ENCODE measurements around the gene UBAC1.
"Not testable (repeated sequence)": the region's sequence is repeated elsewhere in the genome, so short reads cannot be mapped to it uniquely, and the experiment has no call there.

Gene UBAC1

DNA sequence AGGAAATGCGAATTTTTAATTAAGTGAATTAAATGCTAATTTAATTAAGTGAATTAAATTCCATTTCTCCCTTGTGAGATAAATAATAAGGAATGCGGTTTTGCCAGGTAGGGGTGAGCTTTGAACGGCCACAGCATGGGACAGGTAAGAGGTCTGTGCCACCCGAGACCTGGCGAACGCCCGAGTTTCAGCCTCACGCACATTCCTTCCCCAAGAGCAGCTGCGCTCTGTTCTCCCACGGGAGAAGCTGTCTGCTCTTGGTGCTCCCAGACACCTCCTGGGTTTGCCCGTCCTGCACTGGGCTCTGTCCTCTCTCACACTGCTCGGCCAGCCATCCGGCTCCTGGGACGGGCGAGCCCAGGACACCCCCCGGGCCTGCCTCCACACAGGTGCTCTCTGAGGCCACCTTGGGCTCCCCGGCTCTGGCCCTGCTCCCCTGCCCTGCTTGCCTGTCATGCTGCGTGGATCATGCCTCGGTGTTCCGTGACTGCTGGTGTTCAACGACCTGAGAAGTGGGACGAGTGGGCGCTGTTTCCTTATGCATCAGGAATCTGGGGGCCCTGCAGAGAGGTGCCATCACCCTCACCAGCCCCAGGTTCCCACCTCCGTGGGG, 40.1 kb downstream of the UBAC1 start:
- no peak for DNase-seq (ENCODE audit: low read depth)

DNA sequence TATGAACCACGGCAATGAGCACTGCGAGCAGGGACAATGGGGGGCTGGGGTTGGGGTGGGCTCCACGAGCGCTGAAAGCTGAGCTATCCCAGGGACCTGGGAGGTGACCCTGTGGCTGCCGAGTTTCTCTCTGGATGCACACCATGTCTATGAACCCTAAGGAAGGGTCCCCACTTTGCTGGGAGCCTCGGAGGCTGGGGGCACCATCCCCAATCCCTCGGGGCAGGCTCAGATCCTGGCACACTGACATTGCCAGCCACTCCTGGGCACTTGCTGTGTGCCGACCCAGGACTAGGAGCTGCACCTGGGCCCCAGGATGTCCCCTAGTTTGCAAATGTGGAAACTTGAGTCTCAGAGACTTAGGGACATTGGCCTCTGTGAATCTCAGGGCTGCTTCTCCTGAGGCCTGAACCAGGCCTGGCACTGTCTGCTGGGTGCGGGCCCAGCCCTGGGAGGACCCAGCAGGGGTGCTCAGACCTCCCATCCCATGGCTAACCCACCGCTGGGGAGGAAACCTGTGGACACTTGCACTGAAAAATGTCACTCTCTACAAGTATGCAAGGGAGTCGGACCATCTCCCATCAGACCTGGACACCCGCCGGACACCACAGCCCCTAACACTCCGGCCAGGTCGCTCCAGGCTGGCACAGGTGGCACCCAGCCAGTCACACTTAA, 40.8 kb downstream of the UBAC1 start:
- DNase-seq (ENCODE audit: low read depth): no peak

- no peak for DNase-seq (ENCODE audit: low read depth)
Measured at GRCh38 chr9:135919318-135919890, 41.8 kb downstream of the UBAC1 start.

- not testable (repeated sequence) for DNase-seq (ENCODE audit: low read depth)
Measured at GRCh38 chr9:135916227-135916626, 44.9 kb downstream of the UBAC1 start.

- no peak for DNase-seq (ENCODE audit: low read depth)
Measured at GRCh38 chr9:135914921-135915320, 46.3 kb downstream of the UBAC1 start.

GRCh38 chr9:135911233-135911632, 49.9 kb downstream of the UBAC1 start:
- not testable (repeated sequence) for DNase-seq (ENCODE audit: low read depth)

DNA sequence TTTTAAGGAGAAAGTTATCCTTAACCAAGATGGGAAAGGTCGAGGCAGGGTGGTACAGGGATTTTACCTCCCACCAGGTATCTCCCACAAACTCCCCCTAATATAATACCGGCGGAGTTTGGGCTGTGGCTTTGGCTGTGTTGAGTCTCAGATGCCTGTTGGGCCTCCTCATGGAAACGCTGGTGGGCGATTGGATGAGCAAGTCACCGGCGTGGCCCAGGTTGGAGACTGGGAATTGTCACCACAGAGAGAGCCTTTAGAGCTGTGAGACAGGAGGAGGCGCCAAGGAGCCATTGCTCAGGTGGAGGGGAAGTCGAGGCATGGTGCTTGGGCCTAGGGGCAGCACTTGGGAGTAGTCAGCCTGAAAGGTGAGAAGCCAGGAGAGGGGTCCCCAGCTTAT, 50.4 kb downstream of the UBAC1 start:
- no peak for DNase-seq (ENCODE audit: low read depth)

- no peak for DNase-seq (ENCODE audit: low read depth)
Measured at GRCh38 chr9:135910216-135910615, 51.0 kb downstream of the UBAC1 start.

- no peak for DNase-seq (ENCODE audit: low read depth)
Measured at GRCh38 chr9:135909371-135909770, 51.8 kb downstream of the UBAC1 start.

GRCh38 chr9:135908754-135909204, 52.4 kb downstream of the UBAC1 start:
- DNase-seq (ENCODE audit: low read depth): no peak

GRCh38 chr9:135908093-135908753, 53.0 kb downstream of the UBAC1 start:
- DNase-seq (ENCODE audit: low read depth): no peak

GRCh38 chr9:135907431-135908092, 53.6 kb downstream of the UBAC1 start, which contains the start of gene CAMSAP1:
TSS of gene CAMSAP1 (minus strand) at chr9:135907546. CDS start at chr9:135907159, 387 bp downstream.
- DNase-seq (ENCODE audit: low read depth): peak; percentile 49

DNA sequence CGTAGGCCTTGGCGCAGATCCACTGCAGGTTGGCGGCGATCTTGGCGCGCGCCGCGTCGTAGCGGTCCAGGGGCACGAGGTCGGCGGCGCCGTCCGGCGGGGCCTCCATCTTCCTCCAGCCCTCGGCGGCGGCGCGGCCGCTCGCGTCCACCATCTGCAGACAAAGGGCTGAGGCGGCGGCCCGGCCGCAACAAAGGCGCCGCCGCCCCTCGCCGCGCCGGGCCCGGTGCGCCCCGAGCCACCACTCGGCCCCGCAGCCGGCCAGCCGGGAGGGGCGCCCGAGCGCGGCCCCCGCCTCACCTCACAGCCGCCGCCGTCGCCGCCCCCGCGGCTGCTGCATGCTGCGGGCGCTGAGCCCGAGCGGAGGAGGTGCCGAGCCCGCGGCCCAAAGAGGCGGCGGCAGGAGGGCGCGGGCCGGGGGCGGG, 54.2 kb downstream of the UBAC1 start:
- DNase-seq (ENCODE audit: low read depth): no peak

DNA sequence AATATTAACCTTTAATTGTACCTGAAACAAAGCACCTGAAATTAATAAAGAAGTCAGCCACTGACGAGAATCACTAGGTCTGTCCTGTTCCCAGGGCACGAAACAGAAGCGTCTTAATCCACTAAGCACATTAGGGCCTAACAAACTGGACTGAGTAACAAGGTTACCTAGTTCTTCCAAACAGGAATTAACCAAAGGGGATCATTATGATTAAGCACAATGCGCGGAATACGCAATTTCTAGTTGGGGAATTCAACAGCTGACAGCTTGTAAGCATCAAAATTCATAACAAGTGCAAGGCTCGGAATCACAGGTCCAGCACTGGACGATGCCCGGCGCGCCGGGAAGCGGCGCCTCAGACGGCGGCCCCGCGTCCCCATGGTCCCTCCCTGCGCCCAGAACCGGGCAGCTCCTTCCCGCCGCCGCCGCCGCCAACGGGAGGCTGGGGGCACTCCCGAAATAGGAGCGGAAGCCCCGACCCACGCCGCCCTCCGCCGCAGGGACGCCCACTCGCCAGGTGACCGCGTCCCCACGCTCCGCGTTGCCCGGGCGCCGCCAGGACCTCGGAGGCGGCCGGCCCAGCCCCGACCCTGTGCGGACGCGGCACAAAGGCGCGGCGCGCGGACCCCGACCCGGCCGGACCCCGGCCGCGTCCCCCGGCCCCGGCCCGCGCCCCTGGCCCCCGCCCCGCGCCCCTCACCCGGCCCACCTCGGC, 54.7 kb downstream of the UBAC1 start:
- DNase-seq (ENCODE audit: low read depth): no peak

GRCh38 chr9:135905380-135906258, 55.6 kb downstream of the UBAC1 start:
- no peak for DNase-seq (ENCODE audit: low read depth)

GRCh38 chr9:135903786-135904520, 57.2 kb downstream of the UBAC1 start:
- no peak for DNase-seq (ENCODE audit: low read depth)

- DNase-seq (ENCODE audit: low read depth): no peak
Measured at GRCh38 chr9:135903358-135903656, 57.9 kb downstream of the UBAC1 start.

- DNase-seq (ENCODE audit: low read depth): no peak
Measured at GRCh38 chr9:135902655-135903357, 58.4 kb downstream of the UBAC1 start.

- no peak for DNase-seq (ENCODE audit: low read depth)
Measured at GRCh38 chr9:135901826-135902225, 59.3 kb downstream of the UBAC1 start.
